ENCODE results near the gene ITGB2.

The ITGB2 gene

GRCh38 chr21:44949779-44950198 is 29.1 kb upstream of the ITGB2 start:
- no peak overlapping the region for H3K4me3 ChIP-seq
- peaks cover 0 to 25% (median 14%) of the 10 kb centered on the region in 3 donors for H3K36me3 ChIP-seq
- H3K4me1 ChIP-seq, result peaks cover 5 to 81% (median 66%) of the 10 kb centered on the region in 4 donors
- peak; percentile 89 to 93 for DNase-seq
- H3K9me3 ChIP-seq, result no peaks in the 10 kb centered on the region
- peak; percentile 91 to 95 for TF ChIP-seq CTCF (IDR thresholded peaks at IDR 0.05)
- intact Hi-C loops (cut with DNase I; ENCODE audit: low total_unique reads), result loop anchor here (2.0 to 10.0 kb wide), 3 partner anchors 103 to 335 kb away; partner anchors contain the start of gene POFUT2
- no peaks in the 10 kb centered on the region for H3K27me3 ChIP-seq
- H3K27ac ChIP-seq, result peak overlapping the region; percentile 93 to 96

GRCh38 chr21:44949161-44949778 is 28.6 kb upstream of the ITGB2 start:
- H3K36me3 ChIP-seq, result peaks cover 0 to 30% (median 19%) of the 10 kb centered on the region in 3 donors
- H3K27ac ChIP-seq, result peak overlapping the region; percentile 93 to 96
- no peak for TF ChIP-seq CTCF (IDR thresholded peaks at IDR 0.05)
- no peaks in the 10 kb centered on the region for H3K9me3 ChIP-seq
- peak in 1 of 2 donors; percentile 71 for DNase-seq
- no peak overlapping the region for H3K4me3 ChIP-seq
- intact Hi-C loops (cut with DNase I; ENCODE audit: low total_unique reads), result loop anchor here (10.0 kb wide), 1 partner anchor 336 kb away; the partner anchor contains the start of gene POFUT2
- no peaks in the 10 kb centered on the region for H3K27me3 ChIP-seq
- H3K4me1 ChIP-seq, result peaks cover 5 to 76% (median 61%) of the 10 kb centered on the region in 4 donors

- Histone ChIP-seq H3K4me1 (peaks cover 5 to 69% (median 54%) of the 10 kb centered on the region in 4 donors), H3K9me3 (no peaks in the 10 kb centered on the region), H3K27ac (peak overlapping the region; percentile 93 to 96), H3K36me3 (peaks cover 4 to 37% (median 26%) of the 10 kb centered on the region in 3 donors), H3K4me3 (no peak overlapping the region), H3K27me3 (no peaks in the 10 kb centered on the region)
- no peak for TF ChIP-seq CTCF (IDR thresholded peaks at IDR 0.05)
- peak in 1 of 2 donors; percentile 68 for DNase-seq
- intact Hi-C loops (cut with DNase I; ENCODE audit: low total_unique reads), result loop anchor here (10.0 kb wide), 1 partner anchor 336 kb away; the partner anchor contains the start of gene POFUT2
Observed at GRCh38 chr21:44948426-44949120, 27.9 kb upstream of the ITGB2 start.

GRCh38 chr21:44947930-44948331 is 27.2 kb upstream of the ITGB2 start:
- H3K27ac ChIP-seq, result peak overlapping the region; percentile 51 to 96
- H3K4me1 ChIP-seq, result peaks cover 3 to 62% (median 48%) of the 10 kb centered on the region in 4 donors
- H3K4me3 ChIP-seq, result no peak overlapping the region
- intact Hi-C loops (cut with DNase I; ENCODE audit: low total_unique reads), result loop anchor here (10.0 kb wide), 1 partner anchor 337 kb away; the partner anchor contains the start of gene POFUT2
- H3K36me3 ChIP-seq, result peaks cover 4 to 38% (median 31%) of the 10 kb centered on the region in 3 donors
- TF ChIP-seq CTCF (IDR thresholded peaks at IDR 0.05), result no peak
- peak; percentile 57 to 93 for DNase-seq
- H3K27me3 ChIP-seq, result no peaks in the 10 kb centered on the region
- no peaks in the 10 kb centered on the region for H3K9me3 ChIP-seq

GRCh38 chr21:44947111-44947929 is 26.6 kb upstream of the ITGB2 start:
- intact Hi-C loops (cut with DNase I; ENCODE audit: low total_unique reads), result loop anchor here (10.0 kb wide), 1 partner anchor 337 kb away; the partner anchor contains the start of gene POFUT2
- DNase-seq, result peak in 1 of 2 donors; percentile 75
- H3K4me1 ChIP-seq, result peaks cover 0 to 59% (median 43%) of the 10 kb centered on the region in 4 donors
- no peaks in the 10 kb centered on the region for H3K9me3 ChIP-seq
- no peak overlapping the region for H3K4me3 ChIP-seq
- peaks cover 4 to 38% (median 31%) of the 10 kb centered on the region in 3 donors for H3K36me3 ChIP-seq
- no peak for TF ChIP-seq CTCF (IDR thresholded peaks at IDR 0.05)
- peak overlapping the region; percentile 51 to 65 for H3K27ac ChIP-seq
- no peaks in the 10 kb centered on the region for H3K27me3 ChIP-seq
